ENCODE measurements around the gene CTTNBP2.

The CTTNBP2 gene, protein sequence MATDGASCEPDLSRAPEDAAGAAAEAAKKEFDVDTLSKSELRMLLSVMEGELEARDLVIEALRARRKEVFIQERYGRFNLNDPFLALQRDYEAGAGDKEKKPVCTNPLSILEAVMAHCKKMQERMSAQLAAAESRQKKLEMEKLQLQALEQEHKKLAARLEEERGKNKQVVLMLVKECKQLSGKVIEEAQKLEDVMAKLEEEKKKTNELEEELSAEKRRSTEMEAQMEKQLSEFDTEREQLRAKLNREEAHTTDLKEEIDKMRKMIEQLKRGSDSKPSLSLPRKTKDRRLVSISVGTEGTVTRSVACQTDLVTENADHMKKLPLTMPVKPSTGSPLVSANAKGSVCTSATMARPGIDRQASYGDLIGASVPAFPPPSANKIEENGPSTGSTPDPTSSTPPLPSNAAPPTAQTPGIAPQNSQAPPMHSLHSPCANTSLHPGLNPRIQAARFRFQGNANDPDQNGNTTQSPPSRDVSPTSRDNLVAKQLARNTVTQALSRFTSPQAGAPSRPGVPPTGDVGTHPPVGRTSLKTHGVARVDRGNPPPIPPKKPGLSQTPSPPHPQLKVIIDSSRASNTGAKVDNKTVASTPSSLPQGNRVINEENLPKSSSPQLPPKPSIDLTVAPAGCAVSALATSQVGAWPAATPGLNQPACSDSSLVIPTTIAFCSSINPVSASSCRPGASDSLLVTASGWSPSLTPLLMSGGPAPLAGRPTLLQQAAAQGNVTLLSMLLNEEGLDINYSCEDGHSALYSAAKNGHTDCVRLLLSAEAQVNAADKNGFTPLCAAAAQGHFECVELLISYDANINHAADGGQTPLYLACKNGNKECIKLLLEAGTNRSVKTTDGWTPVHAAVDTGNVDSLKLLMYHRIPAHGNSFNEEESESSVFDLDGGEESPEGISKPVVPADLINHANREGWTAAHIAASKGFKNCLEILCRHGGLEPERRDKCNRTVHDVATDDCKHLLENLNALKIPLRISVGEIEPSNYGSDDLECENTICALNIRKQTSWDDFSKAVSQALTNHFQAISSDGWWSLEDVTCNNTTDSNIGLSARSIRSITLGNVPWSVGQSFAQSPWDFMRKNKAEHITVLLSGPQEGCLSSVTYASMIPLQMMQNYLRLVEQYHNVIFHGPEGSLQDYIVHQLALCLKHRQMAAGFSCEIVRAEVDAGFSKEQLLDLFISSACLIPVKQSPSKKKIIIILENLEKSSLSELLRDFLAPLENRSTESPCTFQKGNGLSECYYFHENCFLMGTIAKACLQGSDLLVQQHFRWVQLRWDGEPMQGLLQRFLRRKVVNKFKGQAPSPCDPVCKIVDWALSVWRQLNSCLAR (N-terminal part only)

GRCh38 chr7:117873310-117874190 is at the start of gene CTTNBP2:
Gene CTTNBP2, minus strand, starts transcription at chr7:117873441. Its CDS starts 26 bp downstream, at chr7:117873415.
- DNase-seq (ENCODE audit: low read depth, low spot score): no peak

GRCh38 chr7:117916309-117916708 is 43.1 kb upstream of the CTTNBP2 start:
- DNase-seq (ENCODE audit: low read depth, low spot score): no peak

DNA sequence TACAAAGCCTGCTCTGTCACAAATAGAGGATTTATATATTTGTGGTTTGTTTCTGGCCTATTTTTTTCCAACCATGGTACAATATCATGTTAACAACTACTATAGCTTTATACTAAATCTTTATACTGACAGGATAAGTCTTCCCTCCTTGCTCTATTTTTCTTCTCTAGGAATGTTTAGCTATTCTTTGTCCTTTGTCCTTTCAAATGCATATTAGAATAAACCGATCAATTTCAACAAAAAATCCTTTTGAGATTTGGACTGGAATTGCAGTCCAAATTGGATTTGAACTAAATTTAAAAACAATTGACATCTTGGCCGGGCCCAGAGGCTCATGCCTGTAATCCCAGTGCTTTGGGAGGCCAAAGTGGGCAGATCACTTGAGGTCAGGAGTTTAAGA is 39.2 kb upstream of the CTTNBP2 start:
- DNase-seq (ENCODE audit: low read depth, low spot score): no peak

DNA sequence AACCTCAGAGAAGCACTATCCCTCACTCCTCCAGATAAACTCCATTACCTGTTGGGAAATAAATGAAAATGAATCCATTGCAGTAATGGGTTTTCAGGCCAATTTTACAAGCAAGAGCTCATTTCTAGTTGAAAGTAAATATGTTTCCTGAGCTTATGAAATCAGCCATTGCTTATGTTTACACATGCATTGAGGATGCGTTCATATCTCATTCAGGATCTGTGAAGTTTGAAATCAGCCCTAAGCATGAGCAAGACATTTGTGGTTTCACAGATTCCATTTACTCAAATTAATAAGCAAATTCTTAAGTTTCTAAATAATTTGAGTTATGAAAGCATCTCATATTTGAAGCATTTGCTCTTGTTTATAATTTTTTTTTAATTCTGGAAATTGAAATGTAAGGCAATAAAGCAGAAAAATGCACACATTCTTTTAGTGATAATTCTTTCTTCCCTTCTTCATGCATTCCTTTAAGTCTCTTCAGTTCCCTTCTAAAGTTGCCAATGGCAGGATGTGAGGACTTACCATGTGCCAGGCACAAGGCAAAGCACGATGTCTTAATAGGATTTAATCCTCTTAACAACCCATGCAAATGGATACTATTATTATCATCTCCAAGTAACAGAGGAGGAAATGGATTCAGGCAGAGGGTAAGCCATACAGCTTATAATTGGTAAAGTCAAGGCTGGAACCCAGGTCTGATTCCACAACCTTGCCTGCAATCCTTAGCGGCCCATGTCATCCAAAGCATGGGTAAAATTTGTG is 35.0 kb upstream of the CTTNBP2 start:
- DNase-seq (ENCODE audit: low read depth, low spot score): no peak

DNA sequence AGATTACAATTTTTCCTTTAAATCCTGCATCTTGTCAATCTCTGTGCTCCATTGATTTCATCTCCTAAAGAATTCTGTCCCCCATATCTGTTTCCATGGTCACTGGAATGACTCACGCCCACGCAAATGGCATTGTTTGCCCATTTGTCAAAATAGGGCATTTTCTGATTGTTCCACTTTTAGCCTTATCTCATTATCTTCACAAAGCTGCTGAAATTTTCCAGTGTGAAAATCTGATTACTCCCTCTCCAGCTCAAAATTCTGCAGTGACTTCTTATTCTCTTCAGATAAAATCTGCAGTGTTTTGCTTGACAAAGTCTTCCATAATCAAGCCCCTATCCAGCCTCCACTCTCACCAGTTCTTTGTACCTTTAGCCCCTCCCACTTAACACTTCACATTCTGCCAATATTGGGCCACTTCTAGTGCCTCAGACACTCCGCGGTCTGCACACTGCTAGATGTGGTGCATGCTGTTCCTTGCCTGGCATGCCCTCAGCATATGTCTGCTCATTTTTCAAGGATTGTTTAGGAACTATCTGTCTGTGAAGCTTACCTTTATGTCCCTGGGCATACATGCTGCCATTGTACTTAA is 33.9 kb upstream of the CTTNBP2 start:
- DNase-seq (ENCODE audit: low read depth, low spot score): no peak

GRCh38 chr7:117902314-117902889 is 29.2 kb upstream of the CTTNBP2 start:
- DNase-seq (ENCODE audit: low read depth, low spot score): no peak

DNA sequence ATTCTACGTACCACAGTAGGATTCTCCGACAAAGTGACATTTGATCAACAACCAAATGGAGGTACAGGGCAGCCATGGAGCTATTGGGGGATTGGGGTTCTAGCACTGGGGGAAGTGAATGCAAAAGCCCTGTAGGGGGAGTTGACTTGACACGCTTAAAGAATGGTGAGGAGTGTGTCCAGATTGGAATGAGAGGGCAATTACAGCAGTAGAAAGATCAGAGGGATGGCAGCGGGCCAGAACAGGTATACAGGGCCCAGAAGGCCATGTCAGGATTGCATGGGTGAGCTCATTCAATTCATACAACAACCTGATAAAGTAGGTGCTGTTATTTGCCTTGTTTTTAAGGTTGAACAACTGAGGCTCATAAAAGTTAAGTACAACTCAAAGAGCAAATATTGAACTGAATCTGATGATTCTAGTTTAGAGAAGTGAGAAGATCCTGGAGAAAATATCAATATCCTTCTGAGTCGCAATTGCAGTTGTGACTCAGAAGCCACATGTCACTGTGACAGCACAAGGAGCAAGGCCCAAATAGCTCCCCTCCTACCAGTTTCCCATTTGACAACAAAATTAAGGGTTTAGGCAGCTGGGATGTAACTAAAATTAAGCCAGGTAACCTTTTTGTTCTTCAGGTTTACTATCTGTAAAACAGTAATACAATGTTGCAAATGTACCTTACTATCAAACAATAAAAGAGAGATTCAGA is 28.0 kb upstream of the CTTNBP2 start:
- no peak for DNase-seq (ENCODE audit: low read depth, low spot score)

DNA sequence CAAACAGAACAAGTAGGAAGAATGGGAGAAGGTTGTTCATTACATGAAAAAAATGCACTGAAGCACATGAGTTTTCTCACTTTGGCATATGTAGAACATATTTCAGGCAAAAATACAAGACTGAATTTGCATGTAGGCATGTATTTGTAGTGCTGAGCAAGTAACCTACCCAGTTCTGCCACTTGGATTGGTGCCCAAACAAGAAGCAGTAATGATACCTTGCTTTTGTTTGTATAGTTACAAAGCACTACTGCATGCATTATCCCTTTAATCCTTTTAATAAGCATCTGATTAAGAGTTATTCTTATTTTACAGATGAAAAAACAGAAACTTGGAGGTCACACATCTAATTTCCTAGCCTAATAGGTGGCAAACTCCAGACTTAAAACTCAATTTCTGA is 23.1 kb upstream of the CTTNBP2 start:
- no peak for DNase-seq (ENCODE audit: low read depth, low spot score)

GRCh38 chr7:117895276-117895675 is 22.0 kb upstream of the CTTNBP2 start:
- DNase-seq (ENCODE audit: low read depth, low spot score): no peak

DNA sequence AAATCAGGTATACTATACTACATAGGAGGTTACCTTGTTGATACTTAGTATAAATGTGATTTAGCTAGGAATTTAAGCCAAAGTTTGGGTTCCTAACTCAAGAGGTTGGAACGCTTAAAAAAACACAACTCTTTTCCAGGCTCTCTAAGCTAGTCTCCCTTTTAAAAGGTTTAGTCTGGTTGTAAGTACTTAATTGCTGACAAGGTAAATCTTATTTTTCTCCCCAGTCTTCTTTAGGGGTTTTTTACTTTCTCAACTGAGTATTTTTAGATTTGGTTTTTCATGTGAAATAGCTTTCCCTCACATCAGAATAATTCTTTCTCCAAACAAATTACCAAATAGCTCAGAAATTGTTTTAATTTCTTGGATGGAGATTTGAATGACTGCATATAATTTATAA is 20.8 kb upstream of the CTTNBP2 start:
- no peak for DNase-seq (ENCODE audit: low read depth, low spot score)

DNA sequence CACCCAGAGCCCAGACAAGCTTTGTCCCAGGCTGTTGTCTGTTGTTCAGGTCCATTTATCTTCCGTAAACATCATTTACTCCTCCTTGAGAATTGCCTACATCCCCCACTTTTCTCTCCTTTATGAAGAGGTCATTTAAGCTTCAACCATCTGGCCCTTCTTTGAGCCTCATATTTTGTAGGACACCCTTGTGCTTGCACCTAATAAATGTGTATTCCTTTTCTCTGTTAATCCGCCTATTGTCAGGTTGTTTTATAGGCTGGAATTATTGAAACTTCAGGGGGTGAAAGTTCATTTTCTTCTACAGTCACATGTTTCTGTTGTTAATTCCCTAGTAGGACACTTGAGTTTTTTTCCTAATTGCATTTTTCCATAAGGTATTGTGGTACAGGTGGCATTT is 19.6 kb upstream of the CTTNBP2 start:
- DNase-seq (ENCODE audit: low read depth, low spot score): no peak

DNA sequence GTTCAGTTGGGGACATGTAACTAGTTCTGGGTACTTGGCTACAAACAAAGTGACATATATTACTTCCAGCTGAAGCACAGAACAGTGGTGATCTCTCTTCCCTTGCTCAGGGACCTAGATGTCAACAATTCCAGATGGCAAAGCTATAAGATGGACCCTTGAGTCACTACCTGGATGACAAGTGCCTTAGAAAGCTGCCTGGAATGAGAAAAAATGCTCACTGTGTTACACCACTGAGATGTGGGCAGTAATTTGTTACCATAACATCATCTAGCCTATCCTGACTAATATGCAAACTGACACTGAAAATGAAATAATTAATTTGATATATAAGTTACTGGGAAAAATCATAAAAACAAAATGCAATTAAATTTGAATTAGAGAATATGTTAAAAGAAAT is 16.4 kb upstream of the CTTNBP2 start:
- DNase-seq (ENCODE audit: low read depth, low spot score): no peak

GRCh38 chr7:117888627-117889026 is 15.4 kb upstream of the CTTNBP2 start:
- no peak for DNase-seq (ENCODE audit: low read depth, low spot score)

GRCh38 chr7:117882594-117882993 is 9.4 kb upstream of the CTTNBP2 start:
- no peak for DNase-seq (ENCODE audit: low read depth, low spot score)

- DNase-seq (ENCODE audit: low read depth, low spot score): no peak
These were observed 3.5 kb upstream of the CTTNBP2 start for GRCh38 chr7:117876761-117877160.

GRCh38 chr7:117875566-117875965 is 2.3 kb upstream of the CTTNBP2 start:
- no peak for DNase-seq (ENCODE audit: low read depth, low spot score)

DNA sequence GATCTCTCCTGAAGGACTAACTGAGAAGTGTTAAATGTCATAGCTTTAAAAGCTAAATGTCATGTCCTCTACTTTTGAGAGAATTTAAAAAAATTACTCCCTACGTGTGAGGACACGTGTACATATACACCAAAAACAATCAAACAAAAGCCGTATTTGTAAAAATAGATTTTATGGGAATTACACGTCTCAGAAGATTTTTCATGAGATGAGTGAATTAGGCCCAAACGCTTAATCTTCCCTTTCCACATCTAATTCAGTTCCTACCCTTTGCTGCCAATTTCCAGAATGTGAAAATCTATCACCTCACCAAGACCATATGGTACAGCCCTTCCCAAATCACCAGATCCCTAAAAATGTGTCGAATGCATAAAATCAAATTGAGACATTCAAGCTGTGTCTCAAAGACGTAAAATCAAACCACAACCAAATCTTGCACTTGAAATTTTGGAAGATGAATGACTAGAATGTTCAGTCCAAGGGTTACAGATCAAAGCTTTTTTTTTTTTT is 1.0 kb upstream of the CTTNBP2 start:
- no peak for DNase-seq (ENCODE audit: low read depth, low spot score)

DNA sequence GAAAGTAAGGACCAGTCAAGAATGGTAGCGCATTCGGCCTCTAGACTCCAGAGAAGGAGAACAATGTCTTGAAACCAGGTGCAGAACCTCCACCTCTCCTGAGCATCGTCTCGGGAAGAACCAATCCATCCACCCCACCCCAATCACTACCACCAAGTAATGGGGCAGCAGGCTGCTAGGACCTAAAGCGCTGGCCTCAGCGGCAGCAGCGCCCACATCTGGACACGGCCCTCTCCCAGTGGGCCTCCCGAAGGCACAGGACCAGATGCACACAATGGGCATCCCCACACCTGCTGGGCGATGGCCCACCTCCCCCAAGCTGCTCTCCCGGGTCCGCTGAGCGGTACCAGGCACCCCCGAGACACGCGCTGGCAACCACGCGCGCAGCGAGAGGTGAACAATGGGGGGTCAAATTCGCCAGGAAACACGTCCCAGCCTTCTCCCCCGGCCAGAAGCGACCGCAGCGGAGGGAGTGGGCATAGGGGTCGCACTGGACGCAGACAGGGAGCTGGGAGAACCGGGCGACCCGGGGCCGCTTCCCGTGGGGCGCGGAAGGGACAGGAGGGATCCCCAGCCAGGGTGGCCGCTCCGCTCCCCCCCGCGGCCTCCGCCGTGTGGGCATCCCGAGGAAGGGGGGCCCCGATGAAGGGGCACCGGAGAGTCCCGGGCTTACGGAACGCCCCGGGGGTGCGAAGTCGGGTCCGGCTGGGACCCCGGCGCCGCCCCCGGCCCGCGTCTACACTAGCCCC is 506 bp downstream of the CTTNBP2 start:
- no peak for DNase-seq (ENCODE audit: low read depth, low spot score)
